ENCODE results near the gene CHADL.
"Not testable (repeated sequence)": the region's sequence is repeated elsewhere in the genome, so short reads cannot be mapped to it uniquely, and the experiment has no call there.

The CHADL gene

GRCh38 chr22:41240377-41241132 lies at the start of gene CHADL:
TSS of gene CHADL (minus strand) at chr22:41240931. CDS start at chr22:41240881, 50 bp downstream.
- DNase-seq (ENCODE audit: low read depth in 2 of 3, low spot score in 1 of 3) = no peak

GRCh38 chr22:41289671-41290070 lies 48.9 kb upstream of the CHADL start:
- no peak for DNase-seq (ENCODE audit: low read depth in 2 of 3, low spot score in 1 of 3)

GRCh38 chr22:41288245-41288946 lies 47.7 kb upstream of the CHADL start:
- no peak for DNase-seq (ENCODE audit: low read depth in 2 of 3, low spot score in 1 of 3)

GRCh38 chr22:41286639-41287091 lies 45.9 kb upstream of the CHADL start:
- DNase-seq (ENCODE audit: low read depth in 2 of 3, low spot score in 1 of 3) = peak in 2 of 3 donors; percentile 28 to 30

- DNase-seq (ENCODE audit: low read depth in 2 of 3, low spot score in 1 of 3) = peak; percentile 94 to 98 (median 96)
These were observed 45.3 kb upstream of the CHADL start, which contains the start of gene RANGAP1 for GRCh38 chr22:41285820-41286638. TSS of gene RANGAP1 (minus strand) at chr22:41286187. CDS start at chr22:41281044, 5,143 bp downstream.

GRCh38 chr22:41285441-41285819 lies 44.7 kb upstream of the CHADL start:
- peak; percentile 79 to 91 (median 88) for DNase-seq (ENCODE audit: low read depth in 2 of 3, low spot score in 1 of 3)

- DNase-seq (ENCODE audit: low read depth in 2 of 3, low spot score in 1 of 3) = no peak
These were observed 43.7 kb upstream of the CHADL start for GRCh38 chr22:41284465-41284864.

GRCh38 chr22:41280854-41281253 lies 40.1 kb upstream of the CHADL start:
- no peak for DNase-seq (ENCODE audit: low read depth in 2 of 3, low spot score in 1 of 3)

GRCh38 chr22:41280065-41280464 lies 39.3 kb upstream of the CHADL start:
- no peak for DNase-seq (ENCODE audit: low read depth in 2 of 3, low spot score in 1 of 3)

GRCh38 chr22:41274856-41275255 lies 34.1 kb upstream of the CHADL start:
- DNase-seq (ENCODE audit: low read depth in 2 of 3, low spot score in 1 of 3) = no peak

- no peak for DNase-seq (ENCODE audit: low read depth in 2 of 3, low spot score in 1 of 3)
These were observed 32.4 kb upstream of the CHADL start for GRCh38 chr22:41273128-41273527.

GRCh38 chr22:41271787-41272186 lies 31.1 kb upstream of the CHADL start:
- DNase-seq (ENCODE audit: low read depth in 2 of 3, low spot score in 1 of 3) = no peak

- no peak for DNase-seq (ENCODE audit: low read depth in 2 of 3, low spot score in 1 of 3)
These were observed 27.2 kb upstream of the CHADL start for GRCh38 chr22:41267958-41268357.

- no peak for DNase-seq (ENCODE audit: low read depth in 2 of 3, low spot score in 1 of 3)
These were observed 23.7 kb upstream of the CHADL start for GRCh38 chr22:41264408-41264941.

- DNase-seq (ENCODE audit: low read depth in 2 of 3, low spot score in 1 of 3) = no peak
These were observed 23.0 kb upstream of the CHADL start for GRCh38 chr22:41263704-41264103.

GRCh38 chr22:41262250-41262765 lies 21.6 kb upstream of the CHADL start:
- DNase-seq (ENCODE audit: low read depth in 2 of 3, low spot score in 1 of 3) = no peak

GRCh38 chr22:41261541-41262249 lies 21.0 kb upstream of the CHADL start:
- DNase-seq (ENCODE audit: low read depth in 2 of 3, low spot score in 1 of 3) = no peak

GRCh38 chr22:41260871-41261270 lies 20.1 kb upstream of the CHADL start:
- no peak for DNase-seq (ENCODE audit: low read depth in 2 of 3, low spot score in 1 of 3)

- not testable (repeated sequence) for DNase-seq (ENCODE audit: low read depth in 2 of 3, low spot score in 1 of 3)
These were observed 19.0 kb upstream of the CHADL start for GRCh38 chr22:41259756-41260155.

- no peak for DNase-seq (ENCODE audit: low read depth in 2 of 3, low spot score in 1 of 3)
These were observed 17.0 kb upstream of the CHADL start for GRCh38 chr22:41257696-41258095.
